ENCODE results near the gene TUBB3.
"Not testable (repeated sequence)": the region's sequence is repeated elsewhere in the genome, so short reads cannot be mapped to it uniquely, and the experiment has no call there.

The TUBB3 gene

GRCh38 chr16:89903908-89904515 lies 19.1 kb upstream of the TUBB3 start:
- no peak for DNase-seq

DNA sequence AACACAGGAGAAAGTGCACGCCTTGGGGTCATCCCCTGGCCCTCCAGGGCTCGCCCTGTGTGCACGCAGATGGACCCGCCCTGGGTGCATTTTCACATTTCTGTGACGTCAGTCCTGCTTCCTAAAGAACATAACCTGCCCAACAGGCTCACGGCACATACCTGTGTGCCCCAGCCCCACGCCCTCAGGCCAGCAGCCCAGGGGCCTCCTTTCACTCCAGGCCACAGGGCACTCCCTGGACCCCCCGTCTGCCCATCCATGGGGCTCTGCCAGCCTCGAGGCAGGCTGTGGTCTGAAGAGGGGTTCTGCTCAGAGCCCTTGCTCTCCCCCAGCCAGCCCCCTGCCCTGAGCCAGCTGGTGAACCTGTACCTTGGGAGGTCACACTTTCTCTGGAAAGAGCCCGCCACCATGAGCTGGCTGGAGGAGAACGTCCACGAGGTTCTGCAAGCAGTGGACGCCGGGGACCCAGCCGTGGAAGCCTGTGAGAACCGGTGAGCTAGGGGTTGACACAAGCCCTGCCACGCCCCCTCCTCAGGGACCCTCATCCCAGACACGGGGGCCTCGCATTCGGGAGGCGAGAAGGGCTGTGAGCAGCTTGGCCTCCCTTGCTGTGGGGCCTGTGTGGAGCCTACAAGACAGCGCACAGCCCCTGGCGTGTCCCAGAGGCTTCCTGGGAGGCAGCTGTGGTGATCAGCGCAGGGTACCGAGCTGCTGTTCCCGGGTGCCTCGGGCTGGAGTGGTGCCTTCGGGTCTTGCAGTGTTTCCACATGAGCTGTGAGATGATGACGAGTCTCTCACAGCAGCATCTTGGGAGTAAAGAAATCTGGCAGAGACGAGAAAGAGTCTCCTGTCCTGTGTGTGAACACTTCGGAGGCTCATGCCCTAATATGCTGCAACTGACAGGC lies 18.3 kb upstream of the TUBB3 start:
- DNase-seq = no peak

DNA sequence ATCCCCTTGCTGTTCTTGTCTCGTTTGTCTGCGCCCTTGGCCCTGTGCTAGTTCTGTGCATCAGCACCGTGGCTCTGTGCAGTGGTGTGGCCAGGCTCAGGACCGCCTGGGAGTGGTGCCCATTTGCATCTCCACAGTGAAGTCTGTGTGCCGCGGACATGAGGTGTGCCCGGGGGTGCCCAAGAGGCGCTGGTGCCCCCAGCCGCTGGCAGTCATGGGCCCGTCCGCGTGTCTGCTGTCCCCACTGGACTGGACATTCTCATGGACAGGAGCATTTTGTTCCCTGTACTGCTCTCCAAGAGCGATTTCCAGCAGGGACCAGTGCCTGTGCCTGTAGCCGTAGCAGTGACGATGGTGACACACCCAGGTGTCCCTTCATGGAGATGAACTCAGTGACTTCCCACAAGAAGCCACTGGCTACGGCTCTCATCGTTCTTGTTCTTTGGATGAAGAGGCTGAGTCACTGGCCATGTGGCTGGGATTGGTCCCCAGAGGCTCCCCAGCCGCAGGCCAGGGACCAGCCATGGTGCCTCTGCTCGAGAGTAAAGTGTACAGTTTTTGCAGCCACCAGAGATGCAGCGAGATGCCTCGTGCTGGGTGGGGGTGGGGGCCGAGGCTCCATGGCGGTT lies 17.5 kb upstream of the TUBB3 start:
- DNase-seq = no peak

GRCh38 chr16:89906140-89907025 lies 16.8 kb upstream of the TUBB3 start:
- no peak for DNase-seq

DNA sequence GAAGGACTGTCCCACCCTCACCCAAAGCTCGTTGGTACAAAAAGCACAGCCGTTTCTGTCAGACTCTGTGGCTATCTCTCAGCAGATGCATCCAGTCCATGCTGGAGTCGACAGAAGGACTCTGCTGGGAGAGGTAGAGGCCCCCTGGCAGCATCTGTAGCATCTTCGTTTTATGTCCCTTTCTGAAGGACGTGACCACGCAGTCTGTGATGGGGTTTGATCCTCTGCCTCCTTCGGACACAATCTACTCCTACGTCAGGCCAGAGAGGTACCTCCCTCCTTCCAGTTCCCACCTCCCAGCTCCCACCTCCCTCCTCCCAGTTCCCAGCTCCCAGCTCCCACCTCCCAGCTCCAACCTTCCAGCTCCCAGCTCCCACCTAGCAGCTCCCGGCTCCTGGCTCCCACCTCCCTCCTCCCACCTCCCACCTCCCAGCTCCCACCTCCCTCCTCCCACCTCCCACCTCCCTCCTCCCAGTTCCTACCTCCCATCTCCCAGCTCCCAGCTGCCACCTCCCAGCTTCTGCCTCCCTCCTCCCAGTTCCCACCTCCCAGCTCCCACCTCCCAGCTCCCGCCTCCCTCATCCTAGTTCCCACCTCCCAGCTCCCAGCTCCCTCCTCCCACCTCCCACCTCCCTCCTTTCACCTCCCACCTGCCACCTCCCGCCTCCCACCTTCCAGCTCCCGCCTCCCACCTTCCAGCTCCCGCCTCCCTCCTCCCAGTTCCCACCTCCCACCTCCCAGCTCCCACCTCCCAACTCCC lies 15.9 kb upstream of the TUBB3 start:
- DNase-seq = no peak

DNA sequence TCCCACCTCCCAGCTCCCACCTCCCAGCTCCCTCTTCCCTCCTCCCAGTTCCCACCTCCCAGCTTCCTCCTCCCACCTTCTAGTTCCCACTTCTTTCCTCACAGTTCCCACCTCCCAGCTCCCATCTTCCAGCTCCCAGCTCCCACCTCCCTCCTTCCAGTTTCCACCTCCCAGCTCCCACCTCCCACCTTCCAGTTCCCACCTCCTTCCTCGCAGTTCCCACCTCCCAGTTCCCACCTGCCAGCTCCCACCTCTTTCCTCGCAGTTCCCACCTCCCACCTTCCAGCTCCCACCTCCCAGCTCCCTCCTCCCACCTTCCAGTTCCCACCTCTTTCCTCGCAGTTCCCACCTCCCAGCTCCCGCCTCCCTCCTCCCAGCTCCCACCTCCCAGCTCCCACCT lies 14.9 kb upstream of the TUBB3 start:
- no peak for DNase-seq

DNA sequence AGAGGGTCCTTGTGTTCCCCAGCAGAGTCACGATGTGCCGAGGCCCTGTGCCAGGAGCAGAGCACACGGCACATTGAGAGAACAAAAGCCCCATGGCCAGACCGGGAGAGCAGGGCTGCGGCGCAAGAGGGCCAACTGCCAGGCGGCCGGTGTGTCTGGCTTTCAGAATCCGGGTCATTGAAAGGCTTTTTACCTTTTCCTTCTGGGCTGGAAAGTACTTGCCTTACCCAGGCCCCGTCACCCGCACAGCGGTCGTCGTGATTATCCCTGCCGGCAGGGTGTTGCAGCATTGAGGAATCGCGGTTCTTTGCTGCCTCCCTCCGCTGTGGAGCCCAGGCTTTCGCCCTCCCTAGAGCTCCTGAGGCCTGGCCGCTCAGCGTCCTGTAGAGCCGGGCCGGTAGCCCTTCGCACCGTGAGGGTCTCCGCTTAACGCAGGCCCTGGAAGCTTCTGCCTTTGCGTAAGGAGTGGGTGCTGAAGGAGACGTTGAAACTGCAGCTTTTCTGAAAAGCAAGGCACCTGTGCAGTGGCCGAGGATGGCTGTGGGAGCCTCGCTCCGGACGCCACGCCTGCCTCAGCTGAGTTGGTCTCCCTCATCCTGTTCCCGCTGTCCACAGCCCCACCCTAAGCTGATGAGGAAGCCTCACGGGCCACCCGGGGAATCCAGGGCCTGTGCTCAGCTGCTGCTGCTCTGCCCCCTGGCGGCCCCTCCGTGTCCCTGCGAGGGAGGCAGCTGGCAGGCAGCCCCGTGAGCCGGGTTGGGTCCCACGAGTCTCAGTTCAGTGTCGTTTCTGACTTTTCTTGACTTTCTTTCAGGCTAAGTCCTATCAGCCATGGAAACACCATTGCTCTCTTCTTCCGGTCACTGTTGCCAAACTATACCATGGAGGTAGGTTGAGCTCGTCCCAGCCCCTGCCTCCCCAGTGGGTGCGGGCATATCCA lies 13.1 kb upstream of the TUBB3 start:
- DNase-seq = no peak

- no peak for DNase-seq
These were observed 12.3 kb upstream of the TUBB3 start for GRCh38 chr16:89910717-89911354.

- no peak for DNase-seq
These were observed 11.8 kb upstream of the TUBB3 start for GRCh38 chr16:89911375-89911774.

DNA sequence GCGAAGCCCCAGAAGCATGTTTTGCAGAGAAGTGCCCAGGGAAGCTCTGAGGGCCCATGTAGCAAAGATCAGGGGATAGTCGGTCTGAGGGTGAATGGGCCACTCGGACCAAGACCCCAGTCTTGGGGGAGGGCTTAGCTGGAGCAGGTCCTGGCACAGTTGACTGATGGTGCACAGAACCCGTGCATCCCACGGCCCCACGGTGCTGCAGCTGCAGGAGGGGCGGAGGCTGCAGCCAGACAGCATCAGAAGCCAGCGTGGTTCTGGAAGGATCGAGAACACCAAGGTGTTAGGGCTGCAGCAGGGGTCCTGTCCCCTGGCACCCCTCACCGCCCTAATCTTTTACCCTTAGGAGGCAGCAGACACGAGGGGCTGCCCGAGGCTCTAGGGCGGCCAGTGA lies 11.0 kb upstream of the TUBB3 start:
- DNase-seq = no peak

GRCh38 chr16:89912627-89913026 lies 10.5 kb upstream of the TUBB3 start:
- DNase-seq = no peak

DNA sequence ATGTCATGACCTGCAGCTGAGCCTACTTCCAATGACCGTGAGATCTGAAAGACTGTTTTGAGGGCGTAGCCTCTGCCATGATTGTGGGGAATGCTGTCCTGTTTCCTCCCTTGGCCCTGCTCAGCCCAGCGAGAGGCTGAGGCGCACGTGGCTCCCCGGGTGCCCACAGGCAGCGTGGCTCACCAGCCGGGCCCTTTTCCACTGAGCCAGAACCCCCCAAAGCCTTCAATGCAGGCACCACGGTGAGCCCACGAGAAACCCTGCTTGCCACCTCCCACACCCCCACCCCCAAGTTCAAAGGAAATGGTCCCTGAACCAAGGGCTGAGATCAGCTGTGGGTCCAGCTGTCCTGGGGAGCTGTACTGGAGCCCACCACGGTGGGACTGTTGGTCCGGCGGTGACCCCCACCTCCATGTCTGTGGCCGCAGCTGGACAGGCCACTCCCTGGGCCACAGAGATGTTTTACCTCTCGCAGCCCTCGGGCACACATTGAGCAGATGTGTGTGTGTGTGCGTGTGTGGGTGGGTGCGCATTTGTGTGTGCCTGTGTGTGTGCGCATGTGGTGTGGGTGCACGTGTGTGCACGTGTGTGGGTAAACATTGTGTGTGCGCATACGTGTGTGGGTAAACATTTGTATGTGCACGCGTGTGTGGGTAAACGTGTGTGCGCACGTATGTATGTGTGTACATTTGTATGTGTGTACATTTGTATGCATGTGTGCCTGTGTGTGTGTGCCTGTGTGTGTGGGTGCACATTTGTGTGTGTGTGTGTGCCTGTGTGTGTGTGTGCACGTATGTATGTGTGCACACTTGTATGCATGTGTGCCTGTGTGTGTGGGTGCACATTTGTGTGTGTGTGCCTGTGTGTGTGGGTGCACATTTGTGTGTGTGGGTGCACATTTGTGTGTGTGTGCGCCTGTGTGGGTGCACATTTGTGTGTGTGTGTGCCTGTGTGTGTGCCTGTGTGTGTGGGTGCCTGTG lies 9.4 kb upstream of the TUBB3 start:
- DNase-seq = no peak

DNA sequence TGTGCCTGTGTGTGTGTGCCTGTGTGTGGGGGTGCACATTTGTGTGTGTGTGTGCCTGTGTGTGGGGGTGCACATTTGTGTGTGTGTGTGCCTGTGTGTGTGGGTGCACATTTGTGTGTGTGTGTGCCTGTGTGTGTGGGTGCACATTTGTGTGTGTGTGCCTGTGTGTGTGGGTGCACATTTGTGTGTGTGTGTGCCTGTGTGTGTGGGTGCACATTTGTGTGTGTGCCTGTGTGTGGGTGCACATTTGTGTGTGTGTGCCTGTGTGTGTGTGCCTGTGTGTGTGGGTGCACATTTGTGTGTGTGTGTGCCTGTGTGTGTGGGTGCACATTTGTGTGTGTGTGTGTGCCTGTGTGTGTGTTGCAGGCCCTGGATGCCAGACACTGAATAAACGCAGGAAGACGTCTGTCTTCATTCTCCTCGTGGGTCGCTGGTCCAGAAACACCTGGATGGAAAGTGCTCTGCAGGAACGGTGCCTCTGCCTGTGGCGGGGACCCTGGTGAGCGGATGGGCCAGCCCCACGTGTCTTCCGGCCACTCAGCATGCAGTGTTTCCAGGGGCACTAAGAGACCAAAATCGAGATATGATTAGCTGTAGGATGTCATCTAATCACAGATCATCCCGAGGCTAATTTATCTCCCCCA lies 8.4 kb upstream of the TUBB3 start:
- not testable (repeated sequence) for DNase-seq

GRCh38 chr16:89915303-89916232 lies 7.6 kb upstream of the TUBB3 start:
- DNase-seq = no peak

- peak; percentile 25 for DNase-seq
These were observed 5.2 kb upstream of the TUBB3 start for GRCh38 chr16:89917773-89918452.

DNA sequence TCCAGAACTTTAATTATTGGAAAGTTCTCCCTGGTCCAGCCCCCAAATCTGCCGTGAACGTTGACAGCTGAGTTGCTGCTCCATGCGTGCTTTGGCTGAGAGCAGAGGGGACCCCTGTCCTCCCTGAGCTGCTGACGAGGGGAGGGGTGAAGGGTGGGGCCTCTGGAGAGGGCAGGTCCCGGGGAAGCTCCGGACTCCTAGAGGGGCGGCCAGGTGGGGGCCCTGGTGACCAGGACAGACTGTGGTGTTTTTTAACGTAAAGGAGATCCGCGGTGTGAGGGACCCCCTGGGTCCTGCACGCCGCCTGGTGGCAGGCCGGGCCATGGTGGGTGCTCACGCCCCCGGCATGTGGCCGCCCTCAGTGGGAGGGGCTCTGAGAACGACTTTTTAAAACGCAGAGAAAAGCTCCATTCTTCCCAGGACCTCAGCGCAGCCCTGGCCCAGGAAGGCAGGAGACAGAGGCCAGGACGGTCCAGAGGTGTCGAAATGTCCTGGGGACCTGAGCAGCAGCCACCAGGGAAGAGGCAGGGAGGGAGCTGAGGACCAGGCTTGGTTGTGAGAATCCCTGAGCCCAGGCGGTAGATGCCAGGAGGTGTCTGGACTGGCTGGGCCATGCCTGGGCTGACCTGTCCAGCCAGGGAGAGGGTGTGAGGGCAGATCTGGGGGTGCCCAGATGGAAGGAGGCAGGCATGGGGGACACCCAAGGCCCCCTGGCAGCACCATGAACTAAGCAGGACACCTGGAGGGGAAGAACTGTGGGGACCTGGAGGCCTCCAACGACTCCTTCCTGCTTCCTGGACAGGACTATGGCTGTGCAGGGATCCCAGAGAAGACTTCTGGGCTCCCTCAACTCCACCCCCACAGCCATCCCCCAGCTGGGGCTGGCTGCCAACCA lies 4.4 kb upstream of the TUBB3 start, which contains the start of gene MC1R:
MC1R (plus strand) TSS at position 410 of the 895 bp plus-strand sequence; CDS start at position 807, 397 bp downstream.
- no peak for DNase-seq

All from GOT3 (cell line).